NCI-H345 treated with DMSO at 0.1 percent for 48 hours (cell line): ENCODE data around the gene SCAMP3.
"Not testable (repeated sequence)": the region's sequence is repeated elsewhere in the genome, so short reads cannot be mapped to it uniquely, and the experiment has no call there.

ENCODE experiments used
- DNase-seq: peaks from one replicate; lab custom pipeline; 2025; ENCODE audit not compliant: unreplicated experiment; lab: John Stamatoyannopoulos, UW

SCAMP3 gene

GRCh38 chr1:155261852-155262673 is at the start of gene SCAMP3:
Gene SCAMP3, minus strand, starts transcription at chr1:155262360. Its CDS starts 209 bp downstream, at chr1:155262151.
- peak; percentile 100 for DNase-seq

GRCh38 chr1:155309423-155310021 is 47.4 kb upstream of the SCAMP3 start:
- DNase-seq = no peak

GRCh38 chr1:155308493-155309422 is 46.6 kb upstream of the SCAMP3 start, which contains the start of gene FDPS:
Gene FDPS, plus strand, starts transcription at chr1:155308866. Its CDS starts 924 bp downstream, at chr1:155309790.
- DNase-seq = peak; percentile 100

GRCh38 chr1:155307247-155307740 is 45.1 kb upstream of the SCAMP3 start:
- DNase-seq = no peak

- DNase-seq = no peak
These were observed 43.8 kb upstream of the SCAMP3 start for GRCh38 chr1:155305881-155306391.

GRCh38 chr1:155304558-155305063 is 42.5 kb upstream of the SCAMP3 start:
- no peak for DNase-seq

GRCh38 chr1:155301342-155301841 is 39.2 kb upstream of the SCAMP3 start, which contains the start of gene PKLR:
Gene PKLR, minus strand, starts transcription at chr1:155301438. Its CDS starts 43 bp downstream, at chr1:155301395.
- DNase-seq = no peak

GRCh38 chr1:155300553-155301329 is 38.6 kb upstream of the SCAMP3 start:
- DNase-seq = no peak

- DNase-seq = no peak
These were observed 37.9 kb upstream of the SCAMP3 start for GRCh38 chr1:155300024-155300423.

GRCh38 chr1:155297384-155297783 is 35.2 kb upstream of the SCAMP3 start:
- no peak for DNase-seq

GRCh38 chr1:155296661-155297060 is 34.5 kb upstream of the SCAMP3 start:
- DNase-seq = no peak

GRCh38 chr1:155295942-155296267 is 33.7 kb upstream of the SCAMP3 start:
- DNase-seq = no peak

- no peak for DNase-seq
These were observed 33.2 kb upstream of the SCAMP3 start for GRCh38 chr1:155295183-155295941.

GRCh38 chr1:155294520-155295182 is 32.5 kb upstream of the SCAMP3 start:
- no peak for DNase-seq

- DNase-seq = no peak
These were observed 31.1 kb upstream of the SCAMP3 start for GRCh38 chr1:155293086-155293749.

GRCh38 chr1:155291006-155291405 is 28.8 kb upstream of the SCAMP3 start:
- not testable (repeated sequence) for DNase-seq

- no peak for DNase-seq
These were observed 25.9 kb upstream of the SCAMP3 start for GRCh38 chr1:155287987-155288543.

GRCh38 chr1:155286544-155286943 is 24.4 kb upstream of the SCAMP3 start:
- no peak for DNase-seq
